Transverse colon (tissue), 4 donors: ENCODE measurements around the gene UPK1A. TPM values are rescaled to one million over a fixed set of nuclear protein-coding genes. Genes with fewer than 3 reads are reported as not detected.

ENCODE experiments used
- DNase-seq: peaks from one replicate; pipeline ENCODE4 v3.0.0-alpha.2; 2019
- H3K27ac ChIP-seq, 4 donors: fragments of 200-600 bp; sonication (generic); 2 replicates each; pipeline ENCODE4 v1.5.1; 2016 to 2018; ENCODE audit warnings: inconsistent platforms in 4 of 4
- H3K27me3 ChIP-seq: fragments of 200-600 bp; sonication (generic); 2 replicates; pipeline ENCODE4 v1.5.1; 2017; ENCODE audit warnings: inconsistent platforms
- H3K36me3 ChIP-seq, 4 donors: fragments of 200-600 bp; sonication (generic); 2 replicates each; pipeline ENCODE4 v1.5.1; 2017 to 2019; ENCODE audit warnings: inconsistent platforms in 4 of 4
- H3K4me1 ChIP-seq, 4 donors: fragments of 200-600 bp; sonication (generic); 2 replicates each; pipeline ENCODE4 v1.5.1; 2017 to 2020; ENCODE audit warnings: inconsistent platforms in 4 of 4
- H3K4me3 ChIP-seq, 4 donors: fragments of 200-600 bp; sonication (generic); 1 replicate in 1 of 4; 2 replicates in 3 of 4; pipeline versions ENCODE4 v1.5.1 to v1.6.1; 2017 to 2019; ENCODE audit warnings: inconsistent platforms in 4 of 4
- H3K9me3 ChIP-seq, 2 donors: fragments of 200-600 bp; sonication (generic); 2 replicates each; pipeline ENCODE4 v1.5.1; 2017 to 2019; ENCODE audit warnings: inconsistent platforms in 2 of 2
- EP300 ChIP-seq: sonication (generic); formaldehyde crosslinking; IDR thresholded peaks from one replicate; pipeline ENCODE4 v1.6.1; 2017; ENCODE audit warnings: antibody characterized with exemption, low read depth
- POLR2A ChIP-seq: fragments of 450-650 bp; IDR thresholded peaks from one replicate; pipeline ENCODE4 v1.6.1; 2016; ENCODE audit warnings: antibody characterized with exemption, mild to moderate bottlenecking, moderate library complexity
- POLR2AphosphoS5 ChIP-seq, 3 donors: sonication (generic); formaldehyde crosslinking; IDR thresholded peaks; one replicate each; pipeline ENCODE4 v1.6.1; 2016; ENCODE audit warnings: antibody characterized with exemption in 3 of 3
- WGBS, 2 donors: methylation state at CpG; one replicate each; pipeline ENCODE4 v1.1.5; 2018; ENCODE audit warnings: low coverage in 1 of 2; 5-methylcytosine and 5-hydroxymethylcytosine counted together
- in situ Hi-C, 4 donors: fragments of 200-750 bp; cut with MboI; loops; one replicate each; pipeline versions ENCODE4 v1.15.0 to v1.15.1; 2017; ENCODE audit warnings: low sequenced_read_pairs in 3 of 4, low pct_ligation_motif_present in 1 of 4, low pct_unique_long_range_greater_than_20kb in 1 of 4
- intact Hi-C: fragments of 100-400 bp; cut with DNase I; formaldehyde crosslinking; loops from one replicate; pipeline ENCODE4 v1.15.1; 2023; ENCODE audit warnings: low total_unique reads
- total RNA-seq, 4 donors: library from RNA; depleted of rRNA; stranded (reverse); fragments of >200 nt; gene quantifications; one replicate each; pipeline ENCODE4 v1.1.0, GENCODE V29; 2016
- TF ChIP-seq, protein P1 (sequence below), 5 experiments: fragments of 200-600 bp in 3 of 5; fragments of 450-650 bp in 2 of 5; sonication (generic) in 3 of 5; IDR thresholded peaks; 1 replicate in 2 of 5; 2 replicates in 3 of 5; pipeline ENCODE4 v1.5.1; 2016 to 2017; ENCODE audit warnings: antibody characterized with exemption in 5 of 5, inconsistent platforms in 3 of 5, mild to moderate bottlenecking in 2 of 5, moderate library complexity in 1 of 5

The UPK1A gene
- total RNA-seq, 4 donors from 2014 or later, result not detected

DNA sequence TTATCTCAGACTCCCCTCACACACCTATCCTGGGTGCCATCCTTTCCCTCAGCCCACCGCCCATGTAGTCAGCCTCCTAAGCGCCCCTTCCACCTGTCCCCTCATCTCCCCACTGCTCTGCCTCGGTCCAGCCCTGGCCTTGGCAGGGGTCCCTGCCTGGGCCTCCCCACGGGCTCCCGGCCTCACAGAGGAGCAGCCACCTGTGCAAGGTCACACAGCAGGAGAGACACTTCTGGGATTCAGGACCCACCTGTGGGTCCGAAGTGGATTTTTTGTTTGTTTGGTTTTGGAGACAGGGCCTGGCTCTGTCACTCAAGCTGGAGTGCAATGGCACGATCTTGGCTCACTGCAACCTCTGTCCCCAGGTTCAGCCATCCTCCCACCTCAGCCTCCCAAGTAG lies 713 bp upstream of the UPK1A start:
- Histone ChIP-seq H3K4me3 (no peak overlapping the region), H3K36me3 (peaks cover 0 to 29% (median 9%) of the 10 kb centered on the region in 4 donors), H3K27me3 (no peaks in the 10 kb centered on the region), H3K4me1 (peaks cover 0 to 6% (median 0%) of the 10 kb centered on the region in 4 donors), H3K27ac (no peak overlapping the region), H3K9me3 (no peaks in the 10 kb centered on the region)
- DNase-seq, result no peak
- TF ChIP-seq POLR2A (no peak), POLR2AphosphoS5 (IDR thresholded peaks at IDR 0.05) (no peak), EP300 (no peak)
- TF ChIP-seq, protein P1, sequence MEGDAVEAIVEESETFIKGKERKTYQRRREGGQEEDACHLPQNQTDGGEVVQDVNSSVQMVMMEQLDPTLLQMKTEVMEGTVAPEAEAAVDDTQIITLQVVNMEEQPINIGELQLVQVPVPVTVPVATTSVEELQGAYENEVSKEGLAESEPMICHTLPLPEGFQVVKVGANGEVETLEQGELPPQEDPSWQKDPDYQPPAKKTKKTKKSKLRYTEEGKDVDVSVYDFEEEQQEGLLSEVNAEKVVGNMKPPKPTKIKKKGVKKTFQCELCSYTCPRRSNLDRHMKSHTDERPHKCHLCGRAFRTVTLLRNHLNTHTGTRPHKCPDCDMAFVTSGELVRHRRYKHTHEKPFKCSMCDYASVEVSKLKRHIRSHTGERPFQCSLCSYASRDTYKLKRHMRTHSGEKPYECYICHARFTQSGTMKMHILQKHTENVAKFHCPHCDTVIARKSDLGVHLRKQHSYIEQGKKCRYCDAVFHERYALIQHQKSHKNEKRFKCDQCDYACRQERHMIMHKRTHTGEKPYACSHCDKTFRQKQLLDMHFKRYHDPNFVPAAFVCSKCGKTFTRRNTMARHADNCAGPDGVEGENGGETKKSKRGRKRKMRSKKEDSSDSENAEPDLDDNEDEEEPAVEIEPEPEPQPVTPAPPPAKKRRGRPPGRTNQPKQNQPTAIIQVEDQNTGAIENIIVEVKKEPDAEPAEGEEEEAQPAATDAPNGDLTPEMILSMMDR (IDR thresholded peaks at IDR 0.05), result no peak
- in situ Hi-C loops, result no loop called here
- intact Hi-C loops, result no loop called here
- WGBS, 2 donors, result 80 to 84% methylated on average over 1 to 6 of the region's 7 CpGs

DNA sequence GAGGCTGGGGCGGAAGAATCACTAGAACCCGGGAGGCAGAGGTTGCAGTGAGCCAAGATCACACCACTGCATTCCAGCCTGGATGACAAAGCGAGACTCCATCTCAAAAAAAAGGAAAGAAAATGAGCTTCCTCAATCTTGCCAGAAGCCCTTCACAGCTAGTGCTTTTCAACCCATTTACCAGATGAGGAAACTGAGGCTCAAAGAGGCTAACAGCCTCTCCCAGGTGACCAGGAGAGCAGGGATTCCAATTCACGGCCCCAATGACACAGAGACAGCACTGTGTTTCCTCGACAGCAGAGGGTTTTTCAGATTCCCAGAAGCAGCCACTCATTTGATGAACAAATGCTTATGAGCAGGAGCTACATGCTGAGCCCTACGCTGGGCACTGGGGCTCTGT lies 3.2 kb downstream of the UPK1A start:
- Histone ChIP-seq H3K27ac (no peak overlapping the region), H3K4me1 (peaks cover 0 to 9% (median 4%) of the 10 kb centered on the region in 4 donors), H3K36me3 (no peaks in the 10 kb centered on the region), H3K9me3 (no peaks in the 10 kb centered on the region), H3K27me3 (peaks cover 32% of the 10 kb centered on the region), H3K4me3 (no peak overlapping the region)
- TF ChIP-seq POLR2A, result no peak
- no peak for TF ChIP-seq POLR2AphosphoS5 (IDR thresholded peaks at IDR 0.05)
- TF ChIP-seq, protein P1 (IDR thresholded peaks at IDR 0.05), result no peak
- no peak for TF ChIP-seq EP300
- no peak for DNase-seq
- intact Hi-C loops, result no loop called here
- in situ Hi-C loops, result no loop called here
- 60 to 76% methylated on average over 3 to 6 of the region's 6 CpGs for WGBS, 2 donors

DNA sequence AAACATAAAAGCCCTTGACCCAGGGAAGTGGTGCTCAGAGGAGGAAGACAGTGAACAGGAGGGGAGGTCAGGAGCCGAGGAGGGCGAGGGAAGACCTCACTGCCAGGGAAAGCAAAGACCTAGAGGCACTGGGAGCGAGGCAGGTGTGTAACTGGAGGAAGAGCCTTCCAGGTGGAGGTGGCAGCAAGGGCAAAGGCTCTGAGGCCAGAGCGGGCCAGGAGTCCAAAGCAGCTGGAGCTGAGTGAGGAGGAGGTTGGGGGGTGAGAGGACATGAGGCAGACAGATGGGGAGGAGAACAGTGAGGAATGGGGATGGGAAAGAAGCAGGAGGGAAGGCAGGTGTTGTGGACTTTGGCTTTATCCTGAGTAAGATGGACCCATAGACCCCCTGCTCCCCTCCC lies 3.7 kb downstream of the UPK1A start:
- no peak for DNase-seq
- TF ChIP-seq POLR2A (no peak), EP300 (no peak), POLR2AphosphoS5 (IDR thresholded peaks at IDR 0.05) (no peak)
- TF ChIP-seq, protein P1 (IDR thresholded peaks at IDR 0.05), result no peak
- Histone ChIP-seq H3K36me3 (no peaks in the 10 kb centered on the region), H3K4me3 (no peak overlapping the region), H3K27ac (no peak overlapping the region), H3K27me3 (peaks cover 33% of the 10 kb centered on the region), H3K9me3 (no peaks in the 10 kb centered on the region), H3K4me1 (peaks cover 0 to 9% (median 4%) of the 10 kb centered on the region in 4 donors)
- 25 to 46% methylated on average over 4 of the region's 4 CpGs for WGBS, 2 donors
- intact Hi-C loops (no loop called here), in situ Hi-C loops (no loop called here)

DNA sequence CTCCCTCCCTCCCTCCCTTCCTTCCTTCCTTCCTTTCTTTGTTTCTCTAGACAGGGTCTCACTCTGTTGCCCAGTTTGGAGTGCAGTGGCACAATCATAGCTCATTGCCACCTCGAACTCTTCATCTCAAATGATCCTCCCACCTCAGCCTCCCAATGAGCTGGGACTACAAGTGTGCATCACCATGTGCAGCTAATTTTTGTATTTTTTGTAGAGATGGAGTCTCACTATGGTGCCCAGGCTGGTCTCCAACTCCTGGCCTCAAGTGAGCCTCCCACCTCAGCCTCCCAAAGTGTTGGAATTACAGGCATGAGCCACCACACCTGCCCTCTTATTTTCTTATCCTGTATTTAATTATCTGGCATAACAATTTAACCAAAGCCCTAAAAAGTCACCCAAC lies 4.4 kb downstream of the UPK1A start:
- DNase-seq, result no peak
- Histone ChIP-seq H3K9me3 (no peaks in the 10 kb centered on the region), H3K27ac (no peak overlapping the region), H3K4me1 (peaks cover 0 to 9% (median 4%) of the 10 kb centered on the region in 4 donors), H3K27me3 (peaks cover 39% of the 10 kb centered on the region), H3K36me3 (no peaks in the 10 kb centered on the region), H3K4me3 (no peak overlapping the region)
- WGBS, 2 donors, result 91% methylated on average over 1 of the region's 1 CpG; no CpG with 5 or more reads in 1 of the 2 donors
- intact Hi-C loops, result no loop called here
- in situ Hi-C loops, result no loop called here
- no peak for TF ChIP-seq EP300
- no peak for TF ChIP-seq POLR2AphosphoS5 (IDR thresholded peaks at IDR 0.05)
- TF ChIP-seq POLR2A, result no peak
- TF ChIP-seq, protein P1 (IDR thresholded peaks at IDR 0.05), result no peak
